OCI-LY7 (cell line): ENCODE results near the gene MXD4.

ENCODE experiments used
- CTCF ChIP-seq: fragments of 200-600 bp; sonication (generic); conservative IDR thresholded peaks from 2 replicates; pipeline ENCODE4 v1.5.1; 2014; ENCODE audit warnings: mild to moderate bottlenecking, antibody characterized with exemption, low read length, moderate library complexity, mixed read lengths
- EZH2phosphoT487 ChIP-seq: fragments of 200-600 bp; sonication (generic); IDR thresholded peaks from 2 replicates; pipeline ENCODE4 v1.6.1; 2018; ENCODE audit warnings: low read depth, borderline replicate concordance, mild to moderate bottlenecking, mixed run types, antibody characterized with exemption, low read length, moderate library complexity, mixed read lengths

GRCh38 chr4:2261110-2261852, 628 bp downstream of the MXD4 start:
- TF ChIP-seq CTCF (no peak), EZH2phosphoT487 (no peak)
